NCI-H2171 (cell line): Measurements from ENCODE around the gene TUBGCP3.

ENCODE experiments used
- DNase-seq: peaks from one replicate; lab custom pipeline; 2025; lab: John Stamatoyannopoulos, UW

TUBGCP3 gene

DNA sequence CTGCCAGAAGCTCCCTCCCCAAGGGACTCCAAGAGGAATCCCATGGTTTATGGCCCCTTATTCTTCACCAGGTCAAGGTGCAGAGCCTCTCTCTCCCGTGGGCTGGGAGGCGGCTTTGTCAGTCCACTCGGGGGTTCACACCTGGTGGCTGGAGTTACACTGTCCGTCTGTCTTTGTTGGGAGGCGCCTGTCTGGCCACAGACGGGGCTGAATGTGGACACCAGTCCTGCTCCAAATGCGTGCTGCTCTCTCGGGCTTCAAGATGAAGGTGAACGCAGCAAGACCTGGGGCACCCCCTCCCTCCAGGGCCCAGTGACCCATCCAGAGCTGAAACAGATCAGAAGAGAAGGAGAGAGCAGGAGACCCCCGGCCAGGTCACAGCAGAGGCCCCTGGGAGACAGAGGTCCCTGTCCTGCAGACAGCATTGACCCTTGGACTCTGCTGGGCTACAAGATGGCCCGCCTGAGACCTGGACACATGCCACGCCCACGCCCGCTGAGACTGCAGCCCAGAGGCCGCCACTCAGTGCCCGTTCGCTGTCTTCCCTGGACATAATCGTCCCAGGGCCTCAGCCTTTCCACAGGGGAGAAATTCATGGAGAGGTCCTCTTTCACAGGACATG lies 29.9 kb upstream of the TUBGCP3 start:
- DNase-seq: no peak

DNA sequence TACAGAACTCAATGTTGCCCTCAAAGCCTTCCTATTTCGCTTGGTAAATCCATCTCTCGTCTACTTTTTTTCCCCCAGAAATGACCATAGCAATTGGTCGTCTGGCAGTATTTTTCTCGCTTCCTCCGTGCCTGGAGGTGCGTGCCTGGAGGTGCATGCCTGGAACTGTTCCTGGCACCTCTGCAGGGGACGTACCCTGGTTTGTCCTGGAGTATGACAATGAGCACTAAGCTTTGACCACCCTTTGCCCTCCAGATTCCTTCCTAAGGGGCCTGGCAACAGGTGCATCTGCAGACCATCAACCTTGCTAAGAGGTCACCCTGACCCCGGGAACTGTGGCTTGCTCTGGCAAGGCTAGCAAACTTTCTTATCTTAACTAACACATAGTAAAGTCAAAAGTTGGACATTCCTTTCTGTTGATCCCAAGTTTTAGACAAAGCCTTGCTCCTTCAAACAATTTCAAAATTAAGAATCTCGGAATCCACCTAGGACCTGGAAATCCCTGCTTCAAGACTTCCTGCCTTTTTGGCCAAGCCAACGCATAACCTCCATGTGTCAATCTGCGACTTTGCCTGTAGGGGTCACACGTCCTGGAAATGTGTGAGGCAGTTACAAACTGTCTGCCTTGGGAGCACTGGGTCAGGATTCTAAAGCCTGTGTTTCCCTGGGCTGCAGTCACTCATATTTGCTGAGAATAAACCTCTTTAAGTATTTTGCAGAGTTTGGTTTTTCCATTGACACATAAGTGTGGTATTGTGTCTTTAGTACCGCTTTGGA lies 28.8 kb upstream of the TUBGCP3 start:
- DNase-seq: no peak

DNA sequence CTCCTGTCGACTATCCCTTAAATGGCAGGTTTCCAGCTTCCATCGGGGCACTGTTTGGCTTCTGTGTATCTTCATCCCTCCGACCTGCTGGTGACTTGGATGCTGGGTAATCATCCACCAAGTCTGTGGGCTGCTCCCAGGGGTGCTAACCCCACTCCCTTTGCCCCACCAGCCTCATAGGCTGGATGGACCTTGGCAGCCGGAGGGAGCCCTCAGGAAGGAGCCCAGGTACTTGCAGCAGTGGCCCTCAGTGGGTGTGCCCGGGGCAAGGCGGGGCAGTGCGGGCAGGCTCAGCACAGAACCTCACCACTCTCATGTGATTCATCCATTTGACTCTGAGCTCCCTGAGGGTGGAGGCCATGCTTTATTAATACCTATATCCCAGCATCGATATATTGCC lies 27.4 kb upstream of the TUBGCP3 start:
- no peak for DNase-seq

DNA sequence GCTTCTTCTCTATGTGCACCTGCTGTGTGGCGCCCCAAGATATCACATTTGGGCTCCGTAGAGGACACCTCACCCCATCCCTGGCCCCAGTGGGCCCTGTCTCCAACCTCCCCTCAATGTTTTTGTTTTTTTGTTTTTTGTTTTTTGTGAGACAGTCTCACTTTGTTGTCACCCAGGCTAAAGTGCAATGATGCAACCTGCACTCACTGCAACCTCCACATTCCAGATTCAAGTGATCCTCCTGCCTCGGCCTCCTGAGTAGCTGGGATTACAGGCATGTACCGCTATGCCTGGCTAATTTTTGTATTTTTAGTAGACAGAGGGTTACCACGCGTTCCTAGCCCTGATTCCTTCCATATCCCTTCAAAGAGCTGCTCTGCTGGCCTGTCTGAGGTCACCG lies 26.9 kb upstream of the TUBGCP3 start:
- DNase-seq: no peak

DNA sequence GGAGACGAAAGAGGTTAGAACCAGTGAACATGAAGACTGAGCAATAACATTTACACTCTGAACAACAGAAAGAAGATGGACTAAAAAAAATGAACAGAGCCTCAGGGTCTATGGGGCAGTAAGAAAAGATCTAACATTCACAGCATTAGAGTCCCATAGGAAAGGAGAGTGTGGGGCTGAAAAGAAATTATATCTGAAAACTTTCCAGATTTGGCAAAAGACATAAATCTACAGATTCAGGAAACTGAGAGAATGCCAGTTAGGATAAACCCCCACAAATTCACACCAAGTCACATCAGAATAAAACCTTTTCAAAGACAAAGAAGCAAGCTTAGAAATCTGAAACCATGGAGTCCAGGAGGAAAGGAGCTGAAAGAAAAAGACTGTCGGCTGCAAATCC lies 20.3 kb upstream of the TUBGCP3 start:
- no peak for DNase-seq

GRCh38 chr13:112606109-112607001 lies 18.4 kb upstream of the TUBGCP3 start:
- peak; percentile 82 for DNase-seq

DNA sequence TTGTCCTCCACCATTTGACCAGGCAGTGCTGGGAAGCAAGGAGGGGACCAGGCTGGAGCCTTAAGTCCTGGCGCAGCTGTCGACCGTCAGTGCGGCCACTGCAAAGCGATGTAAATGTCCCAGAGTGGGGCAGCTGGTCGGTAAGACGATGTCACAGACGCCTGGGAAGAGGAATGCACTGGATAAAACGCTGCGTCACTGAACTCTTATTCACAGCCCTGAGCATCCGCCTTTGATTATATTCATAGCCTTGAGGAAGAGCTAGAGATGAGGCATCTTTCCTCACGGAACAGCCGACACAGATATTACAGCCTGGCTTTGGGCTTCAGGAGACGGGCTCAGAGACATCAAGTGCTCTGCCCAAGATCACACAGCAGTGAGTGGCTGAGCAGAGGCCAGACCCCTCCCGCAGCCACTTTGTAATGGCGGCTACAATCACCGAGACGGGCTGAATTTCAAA lies 17.6 kb upstream of the TUBGCP3 start:
- no peak for DNase-seq

DNA sequence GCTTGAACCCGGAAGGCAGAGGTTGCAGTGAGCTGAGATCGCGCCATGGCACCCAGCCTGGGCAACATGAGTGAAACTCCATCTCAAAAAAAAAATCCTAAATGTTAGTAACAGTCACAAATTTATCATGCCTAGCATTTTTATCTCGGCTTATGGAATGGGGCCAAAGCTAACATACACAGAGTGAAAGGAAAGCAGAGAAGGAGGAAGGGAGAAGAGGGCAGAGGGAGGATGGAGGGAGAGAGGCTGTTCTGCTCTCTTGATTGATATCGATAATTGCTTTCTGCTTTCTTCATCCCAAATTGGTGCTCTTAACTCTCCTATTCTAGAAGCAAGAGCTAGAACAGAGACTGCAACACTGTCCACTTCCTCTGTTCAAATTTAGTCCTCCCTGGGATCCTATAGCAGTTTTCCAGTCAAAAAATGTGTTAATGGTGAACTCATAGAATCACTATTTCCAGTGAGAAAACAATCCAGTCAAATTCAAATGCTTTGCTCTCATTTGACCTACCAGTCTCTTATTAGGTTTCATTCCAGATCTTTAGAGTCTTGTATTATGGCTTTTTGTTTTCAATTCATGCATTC lies 15.8 kb upstream of the TUBGCP3 start:
- no peak for DNase-seq

DNA sequence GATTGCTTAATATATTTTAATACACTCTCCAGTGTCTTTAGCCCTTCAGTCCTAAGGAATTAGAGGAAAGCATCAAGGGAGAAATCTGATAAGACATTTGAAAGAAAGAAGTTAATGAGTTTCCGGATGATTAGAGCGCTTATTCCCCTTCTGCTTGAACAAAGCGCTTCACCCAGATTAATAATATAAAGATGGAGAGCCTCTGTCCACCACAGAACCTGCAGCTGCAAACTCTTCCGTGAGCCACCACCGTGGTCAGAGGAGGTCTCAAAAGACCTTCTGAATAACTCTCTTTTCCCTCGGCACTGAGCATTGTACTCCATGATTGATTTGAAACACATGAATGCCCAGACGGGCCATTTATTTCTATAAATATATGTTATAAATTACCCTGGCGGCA lies 14.2 kb upstream of the TUBGCP3 start:
- DNase-seq: no peak

GRCh38 chr13:112601371-112601770 lies 13.4 kb upstream of the TUBGCP3 start:
- DNase-seq: no peak

DNA sequence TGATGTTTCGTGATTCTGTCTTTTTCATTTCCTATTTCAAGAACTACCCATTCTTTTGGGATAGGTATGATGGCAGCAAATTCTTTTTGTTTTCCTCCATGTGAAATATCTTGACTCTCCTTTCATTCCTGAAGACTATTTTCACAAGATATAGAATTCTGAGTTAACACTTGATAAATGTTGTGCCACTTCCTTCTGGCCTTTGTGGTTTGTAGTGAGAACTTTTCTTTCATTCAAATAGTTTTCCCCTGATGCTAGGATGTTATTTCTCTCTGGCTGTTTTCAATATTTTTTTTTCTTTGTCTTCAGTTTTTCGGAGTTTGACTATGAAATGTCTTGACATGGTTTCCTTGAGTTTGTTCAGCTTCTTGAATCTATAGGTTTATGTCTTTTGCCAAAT lies 8.3 kb upstream of the TUBGCP3 start:
- no peak for DNase-seq

DNA sequence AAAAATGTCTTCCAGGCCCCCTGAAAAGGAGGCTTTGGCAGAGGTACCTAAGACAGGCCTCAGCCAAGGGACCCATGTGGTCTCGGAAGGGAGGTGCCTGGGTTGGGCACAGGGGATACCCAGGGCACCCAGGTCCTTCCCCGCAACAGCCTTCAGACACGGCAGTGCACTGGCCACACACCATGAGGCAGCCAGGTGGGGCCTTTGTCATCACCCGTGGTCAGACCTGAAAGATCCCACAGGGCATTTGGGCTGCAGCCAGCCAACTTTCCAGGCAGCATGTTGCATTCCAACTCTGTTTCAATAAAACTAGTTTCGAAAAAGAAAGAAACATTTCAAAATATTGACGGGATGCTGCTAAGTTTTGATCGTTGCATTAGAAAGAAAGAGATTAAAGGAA lies 4.7 kb upstream of the TUBGCP3 start:
- DNase-seq: no peak

- no peak for DNase-seq
Observed at GRCh38 chr13:112592181-112592580, 4.2 kb upstream of the TUBGCP3 start.

- DNase-seq: no peak
Observed at GRCh38 chr13:112588490-112589297, 741 bp upstream of the TUBGCP3 start.

DNA sequence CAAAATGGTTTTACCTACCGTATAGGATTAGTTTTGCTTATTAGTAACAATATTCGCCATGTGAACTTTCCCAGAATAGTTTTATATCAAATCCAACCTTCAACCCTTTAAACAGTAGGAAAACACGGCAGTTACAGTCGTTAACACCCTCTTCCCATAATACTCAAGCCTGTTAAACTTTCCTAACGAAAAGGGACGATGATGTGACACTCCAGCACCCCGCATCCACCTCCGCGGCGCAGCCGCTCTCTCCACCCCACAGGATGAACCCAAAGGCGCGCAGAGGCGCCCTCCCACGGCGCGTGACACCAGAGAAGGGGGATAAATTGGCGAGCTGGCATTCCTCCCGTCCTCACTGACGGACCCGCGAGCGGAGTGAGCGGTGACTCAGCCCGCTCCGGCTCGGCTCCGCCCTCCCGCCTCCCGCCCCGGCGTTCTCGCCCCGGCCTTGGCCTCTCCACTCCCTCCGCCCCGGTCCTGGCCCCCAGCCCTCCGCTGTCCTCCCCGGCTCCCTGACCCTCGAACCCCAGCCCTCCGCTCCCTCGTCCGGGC lies 665 bp downstream of the TUBGCP3 start:
- DNase-seq: peak; percentile 63

GRCh38 chr13:112586334-112586960 lies 1.5 kb downstream of the TUBGCP3 start:
- no peak for DNase-seq

DNA sequence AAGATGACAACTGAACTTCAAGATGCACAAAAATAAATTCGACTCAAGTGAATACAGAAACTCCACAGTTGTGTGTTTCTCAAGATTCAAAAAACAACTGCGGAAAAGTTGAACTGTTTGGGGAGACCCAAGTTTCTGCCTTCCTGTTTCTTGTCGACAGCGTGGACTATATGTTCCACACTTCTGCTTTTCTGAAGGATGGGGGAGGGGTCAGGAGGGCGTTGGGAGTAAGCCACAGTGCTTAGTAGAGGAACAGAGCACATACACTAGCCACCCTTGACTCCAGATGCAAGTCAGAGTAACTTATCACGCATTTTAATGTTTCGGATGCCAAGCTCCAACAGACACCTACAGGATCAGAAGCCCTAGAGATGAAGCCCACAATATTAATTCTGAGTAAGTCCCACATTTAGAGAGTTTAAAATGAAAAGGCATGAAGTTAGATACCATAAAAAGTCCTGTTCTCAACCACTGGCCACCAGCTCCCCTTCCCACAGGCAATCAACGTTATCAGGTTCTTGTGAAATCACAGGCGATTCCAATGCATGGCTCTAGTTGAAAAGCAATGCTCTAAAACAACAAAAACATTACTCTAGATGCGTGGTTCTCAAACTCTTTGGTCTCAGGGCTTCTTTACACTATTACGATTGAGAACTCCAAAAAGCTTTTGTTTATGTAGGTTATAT lies 4.2 kb downstream of the TUBGCP3 start:
- no peak for DNase-seq

GRCh38 chr13:112582263-112582662 lies 5.7 kb downstream of the TUBGCP3 start:
- DNase-seq: no peak

GRCh38 chr13:112580912-112581311 lies 7.0 kb downstream of the TUBGCP3 start:
- no peak for DNase-seq

DNA sequence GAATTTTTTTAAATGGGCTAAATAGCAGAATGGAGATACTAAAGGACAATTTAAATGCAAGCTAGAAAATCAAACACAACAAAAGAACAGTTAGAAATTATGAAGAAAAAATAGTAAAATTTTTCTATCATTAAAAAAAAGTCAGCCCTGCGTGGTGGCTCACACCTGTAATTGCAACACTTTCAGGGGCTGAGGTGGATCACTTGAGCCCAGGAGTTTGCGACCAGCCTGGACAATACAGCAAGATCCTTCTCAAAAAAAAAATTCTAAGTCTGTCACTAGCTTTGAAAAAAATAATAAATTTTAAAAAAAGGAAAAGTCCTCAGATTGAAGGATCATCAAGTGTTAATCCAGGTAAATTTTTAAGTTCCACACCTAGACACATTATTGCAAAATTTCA lies 7.7 kb downstream of the TUBGCP3 start:
- no peak for DNase-seq
